BE2C (cell line): ENCODE measurements around the gene SPACA4.
A peak's percentile ranks its signal among the peaks of the same experiment; 100 is the strongest.

ENCODE experiments used
- DNase-seq: peaks from one replicate; pipeline ENCODE4 v3.0.0-alpha.2; 2020
- H3K27me3 ChIP-seq: fragments of 250-450 bp; sonication (Bioruptor Pico); 2 replicates; pipeline ENCODE4 v1.5.1; 2020; ENCODE audit warnings: mild to moderate bottlenecking
- H3K36me3 ChIP-seq: fragments of 250-450 bp; sonication (Bioruptor Pico); 2 replicates; pipeline ENCODE4 v1.5.1; 2020; ENCODE audit warnings: mild to moderate bottlenecking
- H3K4me1 ChIP-seq: fragments of 250-450 bp; sonication (Bioruptor Pico); 2 replicates; pipeline ENCODE4 v1.5.1; 2020
- H3K4me3 ChIP-seq: 2 replicates; pipeline ENCODE4 v1.5.1; 2011; ENCODE audit warnings: low read depth, low read length
- H3K9me3 ChIP-seq: fragments of 250-450 bp; sonication (Bioruptor Pico); 2 replicates; pipeline ENCODE4 v1.5.1; 2020
- CTCF ChIP-seq: IDR thresholded peaks from 2 replicates; pipeline ENCODE4 v1.5.1; 2012; ENCODE audit warnings: mild to moderate bottlenecking, low read depth, low read length

Gene SPACA4

GRCh38 chr19:48634424-48635262, 28.1 kb downstream of the SPACA4 start:
- H3K36me3 ChIP-seq: no peaks in the 10 kb centered on the region
- H3K4me1 ChIP-seq: peaks cover 27% of the 10 kb centered on the region

GRCh38 chr19:48635263-48635965, 28.9 kb downstream of the SPACA4 start:
- no peak for TF ChIP-seq CTCF
- H3K4me3 ChIP-seq: peak overlapping the region; percentile 65

More at GRCh38 chr19:48634424-48635262, 28.1 kb downstream of the SPACA4 start:
- H3K27me3 ChIP-seq: no peaks in the 10 kb centered on the region
- DNase-seq: peak; percentile 96
- TF ChIP-seq CTCF: no peak
- no peaks in the 10 kb centered on the region for H3K9me3 ChIP-seq
- peak overlapping the region; percentile 45 for H3K4me3 ChIP-seq

GRCh38 chr19:48635966-48636858, 29.7 kb downstream of the SPACA4 start:
- no peak for DNase-seq
- H3K27me3 ChIP-seq: no peaks in the 10 kb centered on the region
- peaks cover 22% of the 10 kb centered on the region for H3K4me1 ChIP-seq
- H3K9me3 ChIP-seq: no peaks in the 10 kb centered on the region
- peak overlapping the region; percentile 65 for H3K4me3 ChIP-seq
- no peaks in the 10 kb centered on the region for H3K36me3 ChIP-seq
- no peak for TF ChIP-seq CTCF

More at GRCh38 chr19:48635263-48635965, 28.9 kb downstream of the SPACA4 start:
- Histone ChIP-seq H3K27me3 (no peaks in the 10 kb centered on the region), H3K36me3 (no peaks in the 10 kb centered on the region), H3K4me1 (peaks cover 24% of the 10 kb centered on the region), H3K9me3 (no peaks in the 10 kb centered on the region)
- DNase-seq: peak; percentile 79

GRCh38 chr19:48636859-48637448, 30.4 kb downstream of the SPACA4 start, which contains the start of gene DBP:
TSS of gene DBP (minus strand) at chr19:48637379. CDS start at chr19:48636994, 385 bp downstream.
- no peak; the same call in 1 of the 2 replicates for TF ChIP-seq CTCF
- no peaks in the 10 kb centered on the region for H3K36me3 ChIP-seq
- DNase-seq: peak; percentile 65
- H3K27me3 ChIP-seq: no peaks in the 10 kb centered on the region
- H3K4me3 ChIP-seq: peak within 1 kb of the TSS; percentile 65
- peaks cover 22% of the 10 kb centered on the region for H3K4me1 ChIP-seq
- no peaks in the 10 kb centered on the region for H3K9me3 ChIP-seq

GRCh38 chr19:48637449-48637947, 31.0 kb downstream of the SPACA4 start:
- no peaks in the 10 kb centered on the region for H3K9me3 ChIP-seq
- no peak for TF ChIP-seq CTCF
- no peaks in the 10 kb centered on the region for H3K27me3 ChIP-seq
- peak overlapping the region; percentile 65 for H3K4me3 ChIP-seq
- H3K36me3 ChIP-seq: no peaks in the 10 kb centered on the region
- peaks cover 22% of the 10 kb centered on the region for H3K4me1 ChIP-seq
- peak; percentile 99 for DNase-seq
